ENCODE data around the gene LRRC43.

Gene LRRC43

GRCh38 chr12:122235741-122236140 lies 52.8 kb downstream of the LRRC43 start:
- H3K36me3 ChIP-seq (ENCODE audit: control insufficient read depth in 1 of 2, insufficient read depth in 2 of 2, low read length in 2 of 2), result peaks cover 43 to 68% of the 10 kb centered on the region in 2 donors
- H3K4me1 ChIP-seq (ENCODE audit: control insufficient read depth in 1 of 2, insufficient read depth in 2 of 2, low read length in 2 of 2), result no peaks in the 10 kb centered on the region
- no peak overlapping the region for H3K27ac ChIP-seq (ENCODE audit: low read length)

GRCh38 chr12:122238861-122239260 lies 55.9 kb downstream of the LRRC43 start:
- peaks cover 26 to 51% of the 10 kb centered on the region in 2 donors for H3K36me3 ChIP-seq (ENCODE audit: control insufficient read depth in 1 of 2, insufficient read depth in 2 of 2, low read length in 2 of 2)
- H3K4me1 ChIP-seq (ENCODE audit: control insufficient read depth in 1 of 2, insufficient read depth in 2 of 2, low read length in 2 of 2), result no peaks in the 10 kb centered on the region
- H3K27ac ChIP-seq (ENCODE audit: low read length), result no peak overlapping the region
- H3K4me3 ChIP-seq (ENCODE audit: low read depth in 1 of 2, low read length in 2 of 2), result no peak overlapping the region
- H3K9me3 ChIP-seq (ENCODE audit: control insufficient read depth in 1 of 2, low read length in 2 of 2), result no peaks in the 10 kb centered on the region
- no peaks in the 10 kb centered on the region for H3K27me3 ChIP-seq (ENCODE audit: low read depth, low read length)

More at GRCh38 chr12:122235741-122236140, 52.8 kb downstream of the LRRC43 start:
- no peak overlapping the region for H3K4me3 ChIP-seq (ENCODE audit: low read depth in 1 of 2, low read length in 2 of 2)
- no peaks in the 10 kb centered on the region for H3K27me3 ChIP-seq (ENCODE audit: low read depth, low read length)
- H3K9me3 ChIP-seq (ENCODE audit: control insufficient read depth in 1 of 2, low read length in 2 of 2), result no peaks in the 10 kb centered on the region

GRCh38 chr12:122243965-122244364 lies 61.0 kb downstream of the LRRC43 start:
- H3K36me3 ChIP-seq (ENCODE audit: control insufficient read depth in 1 of 2, insufficient read depth in 2 of 2, low read length in 2 of 2), result peaks cover 11 to 38% of the 10 kb centered on the region in 2 donors

GRCh38 chr12:122244565-122245371 lies 61.8 kb downstream of the LRRC43 start:
- no peaks in the 10 kb centered on the region for H3K9me3 ChIP-seq (ENCODE audit: control insufficient read depth in 1 of 2, low read length in 2 of 2)
- H3K4me3 ChIP-seq (ENCODE audit: low read depth in 1 of 2, low read length in 2 of 2), result no peak overlapping the region
- H3K36me3 ChIP-seq (ENCODE audit: control insufficient read depth in 1 of 2, insufficient read depth in 2 of 2, low read length in 2 of 2), result peaks cover 16 to 42% of the 10 kb centered on the region in 2 donors
- no peaks in the 10 kb centered on the region for H3K4me1 ChIP-seq (ENCODE audit: control insufficient read depth in 1 of 2, insufficient read depth in 2 of 2, low read length in 2 of 2)
- H3K27ac ChIP-seq (ENCODE audit: low read length), result no peak overlapping the region
- no peaks in the 10 kb centered on the region for H3K27me3 ChIP-seq (ENCODE audit: low read depth, low read length)

More at GRCh38 chr12:122243965-122244364, 61.0 kb downstream of the LRRC43 start:
- H3K9me3 ChIP-seq (ENCODE audit: control insufficient read depth in 1 of 2, low read length in 2 of 2), result no peaks in the 10 kb centered on the region
- no peaks in the 10 kb centered on the region for H3K4me1 ChIP-seq (ENCODE audit: control insufficient read depth in 1 of 2, insufficient read depth in 2 of 2, low read length in 2 of 2)
- no peaks in the 10 kb centered on the region for H3K27me3 ChIP-seq (ENCODE audit: low read depth, low read length)
- H3K27ac ChIP-seq (ENCODE audit: low read length), result no peak overlapping the region
- no peak overlapping the region for H3K4me3 ChIP-seq (ENCODE audit: low read depth in 1 of 2, low read length in 2 of 2)

- H3K9me3 ChIP-seq (ENCODE audit: control insufficient read depth in 1 of 2, low read length in 2 of 2), result no peaks in the 10 kb centered on the region
- H3K27me3 ChIP-seq (ENCODE audit: low read depth, low read length), result no peaks in the 10 kb centered on the region
- H3K4me1 ChIP-seq (ENCODE audit: control insufficient read depth in 1 of 2, insufficient read depth in 2 of 2, low read length in 2 of 2), result no peaks in the 10 kb centered on the region
- H3K4me3 ChIP-seq (ENCODE audit: low read depth in 1 of 2, low read length in 2 of 2), result no peak overlapping the region
- peaks cover 21 to 50% of the 10 kb centered on the region in 2 donors for H3K36me3 ChIP-seq (ENCODE audit: control insufficient read depth in 1 of 2, insufficient read depth in 2 of 2, low read length in 2 of 2)
- H3K27ac ChIP-seq (ENCODE audit: low read length), result no peak overlapping the region
Observed at GRCh38 chr12:122245553-122245952, 62.6 kb downstream of the LRRC43 start.

- Histone ChIP-seq H3K27me3 (ENCODE audit: low read depth, low read length) (no peaks in the 10 kb centered on the region), H3K4me1 (ENCODE audit: control insufficient read depth in 1 of 2, insufficient read depth in 2 of 2, low read length in 2 of 2) (no peaks in the 10 kb centered on the region), H3K36me3 (ENCODE audit: control insufficient read depth in 1 of 2, insufficient read depth in 2 of 2, low read length in 2 of 2) (peaks cover 19 to 41% of the 10 kb centered on the region in 2 donors), H3K9me3 (ENCODE audit: control insufficient read depth in 1 of 2, low read length in 2 of 2) (no peaks in the 10 kb centered on the region), H3K27ac (ENCODE audit: low read length) (no peak overlapping the region), H3K4me3 (ENCODE audit: low read depth in 1 of 2, low read length in 2 of 2) (no peak overlapping the region)
Observed at GRCh38 chr12:122250047-122250446, 67.1 kb downstream of the LRRC43 start.

GRCh38 chr12:122250536-122250935 lies 67.6 kb downstream of the LRRC43 start:
- Histone ChIP-seq H3K27ac (ENCODE audit: low read length) (no peak overlapping the region), H3K4me1 (ENCODE audit: control insufficient read depth in 1 of 2, insufficient read depth in 2 of 2, low read length in 2 of 2) (no peaks in the 10 kb centered on the region), H3K4me3 (ENCODE audit: low read depth in 1 of 2, low read length in 2 of 2) (no peak overlapping the region), H3K27me3 (ENCODE audit: low read depth, low read length) (no peaks in the 10 kb centered on the region), H3K36me3 (ENCODE audit: control insufficient read depth in 1 of 2, insufficient read depth in 2 of 2, low read length in 2 of 2) (peaks cover 19 to 41% of the 10 kb centered on the region in 2 donors), H3K9me3 (ENCODE audit: control insufficient read depth in 1 of 2, low read length in 2 of 2) (no peaks in the 10 kb centered on the region)
